OCI-LY3 (cell line): ENCODE data around the gene KCTD2.

Experiments
- H2AFZ ChIP-seq: fragments of 200-600, 300-600 bp; shearing (Covaris generic); 2 replicates; pipeline ENCODE4 v1.6.0; 2014; ENCODE audit warnings: antibody characterized with exemption, low read depth, low read length
- H3K27ac ChIP-seq: fragments of 200-600, 300-600 bp; sonication (generic); 2 replicates; pipeline ENCODE4 v1.5.1; 2014; ENCODE audit warnings: mild to moderate bottlenecking, low read length, moderate library complexity, mixed read lengths
- H3K27me3 ChIP-seq: fragments of 200-600, 300-600 bp; sonication (generic); 2 replicates; pipeline ENCODE4 v1.6.1; 2014; ENCODE audit warnings: low read depth, low read length, mixed read lengths
- H3K36me3 ChIP-seq: fragments of 200-600, 300-600 bp; sonication (generic); replicated peaks from 2 replicates; pipeline ENCODE3; 2014; ENCODE audit warnings: low read depth, low read length, mixed read lengths
- H3K4me1 ChIP-seq: fragments of 300-600, 200-600 bp; sonication (generic); 2 replicates; pipeline ENCODE4 v1.6.1; 2014; ENCODE audit warnings: low read length, mixed read lengths
- H3K4me2 ChIP-seq: fragments of 200-600, 300-600 bp; sonication (generic); 2 replicates; pipeline ENCODE4 v1.6.1; 2014; ENCODE audit warnings: low read length, mixed read lengths
- H3K4me3 ChIP-seq: fragments of 300-600, 200-600 bp; sonication (generic); 2 replicates; pipeline ENCODE4 v1.5.1; 2014; ENCODE audit warnings: antibody characterized with exemption, mild to moderate bottlenecking, low read length, moderate library complexity
- H3K79me2 ChIP-seq: fragments of 300-600, 200-600 bp; shearing (Covaris generic); 2 replicates; pipeline ENCODE4 v1.6.1; 2014; ENCODE audit warnings: mild to moderate bottlenecking, low read length, mixed read lengths
- H3K9ac ChIP-seq: fragments of 300-600, 200-600 bp; shearing (Covaris generic); 2 replicates; pipeline ENCODE4 v1.6.0; 2014; ENCODE audit warnings: mild to moderate bottlenecking, low read length, moderate library complexity
- H3K9me3 ChIP-seq: fragments of 200-600, 300-600 bp; shearing (Covaris generic); 2 replicates; pipeline ENCODE4 v1.6.1; 2014; ENCODE audit warnings: low read length, mixed read lengths; ENCODE audit not compliant: insufficient read depth
- H4K20me1 ChIP-seq: fragments of 200-600, 300-600 bp; sonication (generic); 2 replicates; pipeline ENCODE4 v1.6.1; 2016; ENCODE audit warnings: low read length, mixed read lengths; ENCODE audit not compliant: insufficient read depth
- EZH2phosphoT487 ChIP-seq: fragments of 200-600 bp; shearing (Covaris generic); IDR thresholded peaks from 2 replicates; pipeline ENCODE4 v1.6.1; 2018; ENCODE audit warnings: antibody characterized with exemption, mixed run types, low read depth
- TF ChIP-seq, protein P1 (sequence below): fragments of 200-600, 300-600 bp; sonication (generic); IDR thresholded peaks from 2 replicates; pipeline ENCODE4 v1.5.1; 2014; ENCODE audit warnings: antibody characterized with exemption, low read length, low read depth

The KCTD2 gene

GRCh38 chr17:75073618-75074047 is 26.6 kb downstream of the KCTD2 start:
- Histone ChIP-seq H3K27ac (no peak overlapping the region), H3K4me3 (no peak overlapping the region), H3K9me3 (no peaks in the 10 kb centered on the region), H3K27me3 (no peaks in the 10 kb centered on the region), H2AFZ (no peak overlapping the region), H3K9ac (no peak overlapping the region), H3K36me3 (no peaks in the 10 kb centered on the region), H3K79me2 (no peaks in the 10 kb centered on the region), H3K4me2 (no peak overlapping the region), H4K20me1 (no peaks in the 10 kb centered on the region), H3K4me1 (peaks cover 16% of the 10 kb centered on the region)
- TF ChIP-seq, protein P1, sequence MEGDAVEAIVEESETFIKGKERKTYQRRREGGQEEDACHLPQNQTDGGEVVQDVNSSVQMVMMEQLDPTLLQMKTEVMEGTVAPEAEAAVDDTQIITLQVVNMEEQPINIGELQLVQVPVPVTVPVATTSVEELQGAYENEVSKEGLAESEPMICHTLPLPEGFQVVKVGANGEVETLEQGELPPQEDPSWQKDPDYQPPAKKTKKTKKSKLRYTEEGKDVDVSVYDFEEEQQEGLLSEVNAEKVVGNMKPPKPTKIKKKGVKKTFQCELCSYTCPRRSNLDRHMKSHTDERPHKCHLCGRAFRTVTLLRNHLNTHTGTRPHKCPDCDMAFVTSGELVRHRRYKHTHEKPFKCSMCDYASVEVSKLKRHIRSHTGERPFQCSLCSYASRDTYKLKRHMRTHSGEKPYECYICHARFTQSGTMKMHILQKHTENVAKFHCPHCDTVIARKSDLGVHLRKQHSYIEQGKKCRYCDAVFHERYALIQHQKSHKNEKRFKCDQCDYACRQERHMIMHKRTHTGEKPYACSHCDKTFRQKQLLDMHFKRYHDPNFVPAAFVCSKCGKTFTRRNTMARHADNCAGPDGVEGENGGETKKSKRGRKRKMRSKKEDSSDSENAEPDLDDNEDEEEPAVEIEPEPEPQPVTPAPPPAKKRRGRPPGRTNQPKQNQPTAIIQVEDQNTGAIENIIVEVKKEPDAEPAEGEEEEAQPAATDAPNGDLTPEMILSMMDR = no peak
- TF ChIP-seq EZH2phosphoT487 = no peak

- H3K4me3 ChIP-seq = no peak overlapping the region
- TF ChIP-seq EZH2phosphoT487 = no peak
- TF ChIP-seq, protein P1 = no peak
- H2AFZ ChIP-seq = no peak overlapping the region
- H3K36me3 ChIP-seq = no peaks in the 10 kb centered on the region
- H3K27ac ChIP-seq = no peak overlapping the region
- H3K79me2 ChIP-seq = no peaks in the 10 kb centered on the region
- H3K4me1 ChIP-seq = peaks cover 25% of the 10 kb centered on the region
- H3K4me2 ChIP-seq = no peak overlapping the region
- no peaks in the 10 kb centered on the region for H3K27me3 ChIP-seq
- no peaks in the 10 kb centered on the region for H4K20me1 ChIP-seq
- H3K9ac ChIP-seq = no peak overlapping the region
- H3K9me3 ChIP-seq = no peaks in the 10 kb centered on the region
Measured at GRCh38 chr17:75074532-75074931, 27.5 kb downstream of the KCTD2 start.

DNA sequence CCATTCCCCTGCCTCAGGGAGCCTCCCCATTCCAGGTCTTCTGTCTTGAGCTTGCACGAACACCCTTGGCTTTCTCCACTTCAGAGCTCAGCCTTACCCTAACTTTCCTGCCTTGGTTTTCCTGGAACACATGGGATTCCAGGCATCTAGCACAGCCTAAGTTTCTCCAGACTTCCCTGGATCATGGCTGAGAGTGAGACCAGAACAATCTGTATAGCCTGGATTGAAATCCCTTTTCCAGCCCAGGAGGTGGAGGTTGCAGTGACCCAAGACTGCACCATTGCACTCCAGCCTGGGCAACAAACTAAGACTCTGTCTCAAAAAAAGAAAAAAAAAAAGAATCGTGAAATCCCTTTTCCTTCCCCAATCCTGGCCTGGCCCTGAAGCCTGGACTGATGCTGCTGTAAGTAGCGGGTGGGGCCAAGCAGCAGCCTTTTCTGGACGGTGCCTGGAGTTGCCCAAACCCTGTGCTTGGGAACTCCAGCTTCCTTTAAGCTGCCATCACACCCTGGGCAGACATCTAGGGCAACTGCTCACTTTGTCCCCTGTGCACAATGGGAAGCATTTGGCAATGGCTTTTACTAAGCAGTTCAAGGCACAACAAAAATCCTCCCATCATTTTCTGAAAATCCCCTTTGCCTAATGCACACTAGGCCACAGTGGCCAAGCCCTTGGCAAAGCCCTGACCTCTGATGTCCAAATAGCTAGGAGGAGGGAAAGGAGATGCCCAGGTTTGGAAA is 28.7 kb downstream of the KCTD2 start:
- Histone ChIP-seq H2AFZ (no peak overlapping the region), H3K27ac (no peak overlapping the region), H3K36me3 (no peaks in the 10 kb centered on the region), H3K9me3 (no peaks in the 10 kb centered on the region), H3K9ac (no peak overlapping the region), H3K4me1 (peaks cover 31% of the 10 kb centered on the region), H3K27me3 (no peaks in the 10 kb centered on the region), H3K79me2 (no peaks in the 10 kb centered on the region), H3K4me3 (no peak overlapping the region), H4K20me1 (no peaks in the 10 kb centered on the region), H3K4me2 (no peak overlapping the region)
- TF ChIP-seq EZH2phosphoT487 = no peak
- TF ChIP-seq, protein P1 = no peak

DNA sequence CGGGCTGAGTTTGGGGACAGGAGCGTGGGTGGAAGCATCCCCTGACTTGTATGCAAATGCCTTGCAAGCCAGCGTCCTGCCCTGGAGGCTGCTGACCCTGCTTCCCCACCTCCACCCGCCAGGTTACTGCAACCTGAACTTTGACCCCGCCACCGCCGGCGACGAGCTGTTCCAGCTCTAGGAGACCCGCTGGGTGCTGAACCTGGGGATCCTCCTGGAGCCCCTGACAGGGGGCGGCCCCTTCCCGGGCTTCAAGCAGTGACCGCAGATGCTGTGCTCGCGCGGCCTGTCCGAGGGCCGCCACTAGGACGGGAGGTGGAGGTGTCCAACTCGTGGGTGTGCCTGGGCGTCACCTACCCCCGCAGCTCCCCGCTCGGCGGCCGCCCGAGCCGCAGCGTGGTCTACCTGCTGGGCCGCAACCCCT is 30.1 kb downstream of the KCTD2 start:
- H3K4me2 ChIP-seq = peak overlapping the region; percentile 100
- no peaks in the 10 kb centered on the region for H3K79me2 ChIP-seq
- H3K36me3 ChIP-seq = no peaks in the 10 kb centered on the region
- peaks cover under 1% of the 10 kb centered on the region; the same call in 1 of the 2 replicates for H3K27me3 ChIP-seq
- no peaks in the 10 kb centered on the region for H4K20me1 ChIP-seq
- no peak overlapping the region for H3K27ac ChIP-seq
- TF ChIP-seq, protein P1 = no peak
- peak overlapping the region; percentile 80 for H3K4me3 ChIP-seq
- H2AFZ ChIP-seq = peak overlapping the region; percentile 82
- H3K4me1 ChIP-seq = peaks cover 31% of the 10 kb centered on the region
- H3K9ac ChIP-seq = peak overlapping the region; percentile 79
- H3K9me3 ChIP-seq = no peaks in the 10 kb centered on the region
